ENCODE data around the gene ITPR2. TPM values are rescaled to one million over a fixed set of nuclear protein-coding genes. Genes with fewer than 3 reads are reported as not detected.

The ITPR2 gene
- total RNA-seq = 66.3 and 74.5 TPM in 2 replicates

DNA sequence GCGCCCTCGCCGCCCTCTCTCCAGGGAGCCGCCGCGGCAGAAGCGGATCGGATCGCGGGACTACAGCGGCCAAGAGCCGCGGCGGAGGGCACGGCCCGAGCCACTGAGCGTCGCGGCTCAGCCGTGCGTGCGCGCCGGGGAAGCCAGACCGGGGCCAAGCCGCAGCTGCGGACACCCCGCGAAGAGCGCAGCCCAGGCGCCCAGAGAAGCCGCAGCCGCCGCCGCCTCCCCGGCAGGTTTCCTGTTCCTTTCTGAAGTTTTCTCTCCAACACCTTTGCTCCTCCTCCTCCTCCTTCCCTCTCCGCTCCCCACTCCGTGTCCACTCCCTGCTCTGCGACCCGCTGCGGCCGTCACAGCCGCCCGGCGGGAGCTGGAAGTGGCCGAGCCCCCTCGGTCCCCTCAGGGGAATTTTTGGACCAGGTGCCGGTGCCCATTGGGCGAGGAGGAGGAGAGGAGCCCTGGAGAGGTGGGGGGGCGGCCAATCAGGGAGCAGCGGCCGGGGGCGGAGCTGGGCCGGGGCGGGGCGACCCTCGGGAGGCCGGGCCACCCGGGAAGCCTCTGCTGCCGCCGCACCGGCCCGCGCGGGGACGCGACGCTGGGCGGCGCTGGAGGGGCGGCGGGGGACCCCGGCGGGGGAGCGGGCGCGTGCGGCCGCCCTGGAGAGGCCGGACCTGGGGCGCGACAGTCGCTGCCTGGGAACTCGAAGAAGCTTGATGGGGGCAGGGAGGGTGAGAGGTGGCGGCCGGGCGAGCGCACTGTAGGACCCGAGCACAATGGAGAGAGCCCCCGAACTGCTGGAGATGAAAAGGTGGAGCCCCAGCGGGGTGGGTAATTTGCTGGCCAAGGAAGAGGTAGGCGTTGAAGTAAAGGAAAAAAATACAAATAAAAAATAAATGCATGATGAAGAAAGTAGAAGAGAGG, at the start of gene ITPR2:
Gene ITPR2 (minus strand): TSS at position 373 of the 921 bp plus-strand sequence. CDS start 413 bp downstream, outside the sequence.
- ChIA-PET POLR2A (interaction anchor here (0.5 to 3.5 kb wide), 40 partner anchors 8 to 1823 kb away, joined by 3 to 31 read pairs (median 5); partner anchors contain the start of genes CCDC91, FGFR1OP2, MED21 and TM7SF3), CTCF (interaction anchor here (1.0 to 3.9 kb wide), 10 partner anchors 10 to 473 kb away, joined by 3 to 23 read pairs (median 4); no protein-coding TSS in a partner anchor)
- H3K4me3 Mint-ChIP-seq = peak within 1 kb of the TSS; percentile 96
- intact Hi-C loops (cut with micrococcal nuclease) = loop anchor here (1.0 to 5.0 kb wide), 12 partner anchors 13 to 1581 kb away; partner anchors contain the start of genes FGFR1OP2, KRAS, MRPS35 and TM7SF3
- peak; percentile 89 for ATAC-seq (ENCODE audit: low read depth)
- H3K27me3 Mint-ChIP-seq = no peaks in the 10 kb centered on the region
- DNase-seq = peak; percentile 94
- peaks cover 45% of the 10 kb centered on the region for H3K4me1 Mint-ChIP-seq
- peaks cover 6% of the 10 kb centered on the region for H3K36me3 Mint-ChIP-seq (ENCODE audit: low read depth)
- no peaks in the 10 kb centered on the region for H3K9me3 Mint-ChIP-seq
- TF ChIP-seq, protein P1, sequence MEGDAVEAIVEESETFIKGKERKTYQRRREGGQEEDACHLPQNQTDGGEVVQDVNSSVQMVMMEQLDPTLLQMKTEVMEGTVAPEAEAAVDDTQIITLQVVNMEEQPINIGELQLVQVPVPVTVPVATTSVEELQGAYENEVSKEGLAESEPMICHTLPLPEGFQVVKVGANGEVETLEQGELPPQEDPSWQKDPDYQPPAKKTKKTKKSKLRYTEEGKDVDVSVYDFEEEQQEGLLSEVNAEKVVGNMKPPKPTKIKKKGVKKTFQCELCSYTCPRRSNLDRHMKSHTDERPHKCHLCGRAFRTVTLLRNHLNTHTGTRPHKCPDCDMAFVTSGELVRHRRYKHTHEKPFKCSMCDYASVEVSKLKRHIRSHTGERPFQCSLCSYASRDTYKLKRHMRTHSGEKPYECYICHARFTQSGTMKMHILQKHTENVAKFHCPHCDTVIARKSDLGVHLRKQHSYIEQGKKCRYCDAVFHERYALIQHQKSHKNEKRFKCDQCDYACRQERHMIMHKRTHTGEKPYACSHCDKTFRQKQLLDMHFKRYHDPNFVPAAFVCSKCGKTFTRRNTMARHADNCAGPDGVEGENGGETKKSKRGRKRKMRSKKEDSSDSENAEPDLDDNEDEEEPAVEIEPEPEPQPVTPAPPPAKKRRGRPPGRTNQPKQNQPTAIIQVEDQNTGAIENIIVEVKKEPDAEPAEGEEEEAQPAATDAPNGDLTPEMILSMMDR (IDR thresholded peaks at IDR 0.05) = no peak
- H3K27ac Mint-ChIP-seq = peak within 1 kb of the TSS; percentile 99

DNA sequence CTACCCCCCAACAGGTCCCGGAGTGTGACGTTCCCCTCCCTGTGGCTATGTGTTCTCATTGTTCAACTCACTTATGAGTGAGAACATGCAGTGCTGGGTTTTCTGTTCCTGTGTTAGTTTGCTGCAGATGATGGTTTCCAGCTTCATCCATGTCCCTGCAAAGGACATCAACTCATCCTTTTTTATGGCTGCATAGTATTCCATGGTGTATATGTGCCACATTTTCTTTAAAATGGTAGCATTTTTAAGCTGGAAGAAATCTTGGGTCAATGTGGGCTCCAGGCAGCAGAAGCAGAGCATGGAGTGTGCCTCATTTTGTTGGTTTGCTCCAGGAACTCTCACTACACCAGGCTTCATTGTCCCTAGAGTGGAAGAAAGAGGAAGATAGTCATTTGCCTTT, 47.6 kb upstream of the ITPR2 start:
- Mint-ChIP-seq H3K27me3 (no peaks in the 10 kb centered on the region), H3K4me1 (peaks cover 23% of the 10 kb centered on the region), H3K4me3 (no peak overlapping the region), H3K27ac (no peak overlapping the region), H3K36me3 (ENCODE audit: low read depth) (no peaks in the 10 kb centered on the region), H3K9me3 (peaks cover 5% of the 10 kb centered on the region)
- POLR2A ChIA-PET = no interaction called here
- TF ChIP-seq, protein P1 (IDR thresholded peaks at IDR 0.05) = no peak
- no peak for ATAC-seq (ENCODE audit: low read depth)
- intact Hi-C loops (cut with micrococcal nuclease) = loop anchor here (10.0 kb wide), 2 partner anchors 176 to 1446 kb away; no protein-coding TSS in a partner anchor
- CTCF ChIA-PET = no interaction called here
- no peak for DNase-seq

DNA sequence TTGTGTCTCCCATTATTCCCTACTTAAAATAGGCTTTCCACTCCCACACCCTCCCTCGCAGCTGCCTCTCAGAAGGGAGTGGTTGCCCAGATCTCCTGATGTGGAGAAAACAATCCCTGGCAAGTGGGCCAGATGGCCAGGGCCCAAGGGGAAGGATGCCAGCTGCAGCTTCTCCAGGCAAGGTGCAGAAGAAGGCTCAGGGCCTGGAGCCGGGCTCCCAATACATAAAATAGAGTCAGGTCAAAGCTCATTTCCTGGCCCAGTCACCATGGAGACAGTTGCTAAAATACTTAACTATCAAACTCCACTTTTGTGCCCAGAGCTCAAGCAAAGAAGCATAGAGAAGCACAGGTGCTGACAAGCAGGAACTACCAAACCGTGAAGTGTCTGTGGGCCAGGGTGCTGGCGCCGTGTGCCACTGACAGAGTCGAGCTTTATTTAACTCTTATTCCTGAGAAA, 45.7 kb upstream of the ITPR2 start:
- H3K4me1 Mint-ChIP-seq = peaks cover 20% of the 10 kb centered on the region
- H3K36me3 Mint-ChIP-seq (ENCODE audit: low read depth) = no peaks in the 10 kb centered on the region
- CTCF ChIA-PET = interaction anchor here (0.6 to 1.3 kb wide), 8 partner anchors 8 to 177 kb away, joined by 3 read pairs; partner anchors contain the start of genes ITPR2 and TM7SF3
- POLR2A ChIA-PET = interaction anchor here (0.9 kb wide), 1 partner anchor 46 kb away, joined by 3 read pairs; the partner anchor contains the start of gene ITPR2
- intact Hi-C loops (cut with micrococcal nuclease) = no loop called here
- no peak overlapping the region for H3K4me3 Mint-ChIP-seq
- no peak for DNase-seq
- H3K27ac Mint-ChIP-seq = peak overlapping the region; percentile 42
- no peaks in the 10 kb centered on the region for H3K27me3 Mint-ChIP-seq
- ATAC-seq (ENCODE audit: low read depth) = peak; percentile 90
- H3K9me3 Mint-ChIP-seq = peaks cover 5% of the 10 kb centered on the region
- TF ChIP-seq, protein P1 (IDR thresholded peaks at IDR 0.05) = no peak

DNA sequence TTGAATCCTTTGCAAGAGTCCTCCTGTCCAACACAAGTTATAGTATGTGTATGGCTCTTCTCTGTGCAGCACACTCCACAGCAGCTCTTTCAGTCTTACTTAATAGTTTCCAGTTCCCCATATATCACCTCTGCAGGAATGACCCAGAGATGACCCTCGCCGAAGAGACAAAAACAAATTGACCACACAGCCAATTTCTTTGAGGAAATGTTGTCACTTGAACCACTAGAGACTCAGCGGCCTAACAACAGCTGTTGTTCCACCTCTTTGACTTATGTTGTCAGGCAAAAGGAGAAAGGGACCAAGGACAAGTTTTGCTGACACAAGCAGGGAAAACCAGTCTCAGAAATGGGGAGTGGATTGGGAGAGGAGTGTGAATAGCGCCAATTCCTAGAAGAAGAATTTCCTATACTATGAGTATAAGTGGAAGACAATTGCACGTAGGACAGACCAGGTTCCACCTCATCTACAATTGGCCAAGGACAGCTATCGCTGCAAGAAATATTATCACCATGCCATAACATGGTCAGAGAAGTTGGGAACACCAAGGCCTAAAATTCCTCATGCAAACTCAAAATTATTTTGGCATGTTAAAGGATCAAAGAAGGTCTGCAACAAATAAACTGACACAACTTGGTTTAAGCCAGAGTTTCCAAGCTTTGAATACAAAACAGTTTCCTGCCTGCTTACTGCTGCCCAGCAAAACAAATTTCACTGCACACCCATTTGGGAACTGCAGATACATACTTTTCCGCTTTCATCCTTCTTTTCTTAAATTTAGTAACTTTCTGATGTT, 41.7 kb upstream of the ITPR2 start:
- Mint-ChIP-seq H3K27me3 (no peaks in the 10 kb centered on the region), H3K4me3 (no peak overlapping the region), H3K27ac (no peak overlapping the region), H3K9me3 (no peaks in the 10 kb centered on the region), H3K4me1 (peaks cover 20% of the 10 kb centered on the region), H3K36me3 (ENCODE audit: low read depth) (no peaks in the 10 kb centered on the region)
- ATAC-seq (ENCODE audit: low read depth) (no peak), DNase-seq (no peak)
- CTCF ChIA-PET = no interaction called here
- POLR2A ChIA-PET = no interaction called here
- TF ChIP-seq, protein P1 (IDR thresholded peaks at IDR 0.05) = no peak
- intact Hi-C loops (cut with micrococcal nuclease) = no loop called here

All from activated B cell treated with CpG ODN at 0.5 μM for 24 hours (primary cell).